ENCODE results near the gene FOXK1.

Gene FOXK1

GRCh38 chr7:4759211-4759610 lies 77.1 kb downstream of the FOXK1 start:
- Histone ChIP-seq H3K36me3 (ENCODE audit: control insufficient read depth, insufficient read depth, low read length) (peaks cover 82% of the 10 kb centered on the region), H3K9ac (ENCODE audit: low read length) (no peak overlapping the region), H3K4me1 (ENCODE audit: control insufficient read depth, insufficient read depth, low read length) (no peaks in the 10 kb centered on the region), H3K4me3 (ENCODE audit: low read depth, low read length) (no peak overlapping the region), H3K9me3 (ENCODE audit: control insufficient read depth, insufficient read depth, low read depth, low read length) (no peaks in the 10 kb centered on the region), H3K27me3 (ENCODE audit: control insufficient read depth, insufficient read depth, low read length) (no peaks in the 10 kb centered on the region), H3K27ac (ENCODE audit: low read depth, low read length) (no peak overlapping the region)

GRCh38 chr7:4760952-4761351 lies 78.9 kb downstream of the FOXK1 start:
- no peaks in the 10 kb centered on the region for H3K9me3 ChIP-seq (ENCODE audit: control insufficient read depth, insufficient read depth, low read depth, low read length)
- no peaks in the 10 kb centered on the region for H3K4me1 ChIP-seq (ENCODE audit: control insufficient read depth, insufficient read depth, low read length)
- H3K4me3 ChIP-seq (ENCODE audit: low read depth, low read length), result no peak overlapping the region
- H3K27ac ChIP-seq (ENCODE audit: low read depth, low read length), result no peak overlapping the region
- peaks cover 67% of the 10 kb centered on the region for H3K36me3 ChIP-seq (ENCODE audit: control insufficient read depth, insufficient read depth, low read length)
- H3K9ac ChIP-seq (ENCODE audit: low read length), result no peak overlapping the region
- H3K27me3 ChIP-seq (ENCODE audit: control insufficient read depth, insufficient read depth, low read length), result no peaks in the 10 kb centered on the region

GRCh38 chr7:4762121-4763055 lies 80.3 kb downstream of the FOXK1 start:
- Histone ChIP-seq H3K4me1 (ENCODE audit: control insufficient read depth, insufficient read depth, low read length) (no peaks in the 10 kb centered on the region), H3K9me3 (ENCODE audit: control insufficient read depth, insufficient read depth, low read depth, low read length) (no peaks in the 10 kb centered on the region), H3K4me3 (ENCODE audit: low read depth, low read length) (no peak overlapping the region), H3K27ac (ENCODE audit: low read depth, low read length) (no peak overlapping the region), H3K9ac (ENCODE audit: low read length) (no peak overlapping the region), H3K36me3 (ENCODE audit: control insufficient read depth, insufficient read depth, low read length) (peaks cover 59% of the 10 kb centered on the region), H3K27me3 (ENCODE audit: control insufficient read depth, insufficient read depth, low read length) (no peaks in the 10 kb centered on the region)

GRCh38 chr7:4763091-4763793 lies 81.1 kb downstream of the FOXK1 start:
- Histone ChIP-seq H3K27ac (ENCODE audit: low read depth, low read length) (no peak overlapping the region), H3K9ac (ENCODE audit: low read length) (no peak overlapping the region), H3K36me3 (ENCODE audit: control insufficient read depth, insufficient read depth, low read length) (peaks cover 52% of the 10 kb centered on the region), H3K9me3 (ENCODE audit: control insufficient read depth, insufficient read depth, low read depth, low read length) (no peaks in the 10 kb centered on the region), H3K4me3 (ENCODE audit: low read depth, low read length) (no peak overlapping the region), H3K4me1 (ENCODE audit: control insufficient read depth, insufficient read depth, low read length) (no peaks in the 10 kb centered on the region), H3K27me3 (ENCODE audit: control insufficient read depth, insufficient read depth, low read length) (no peaks in the 10 kb centered on the region)

DNA sequence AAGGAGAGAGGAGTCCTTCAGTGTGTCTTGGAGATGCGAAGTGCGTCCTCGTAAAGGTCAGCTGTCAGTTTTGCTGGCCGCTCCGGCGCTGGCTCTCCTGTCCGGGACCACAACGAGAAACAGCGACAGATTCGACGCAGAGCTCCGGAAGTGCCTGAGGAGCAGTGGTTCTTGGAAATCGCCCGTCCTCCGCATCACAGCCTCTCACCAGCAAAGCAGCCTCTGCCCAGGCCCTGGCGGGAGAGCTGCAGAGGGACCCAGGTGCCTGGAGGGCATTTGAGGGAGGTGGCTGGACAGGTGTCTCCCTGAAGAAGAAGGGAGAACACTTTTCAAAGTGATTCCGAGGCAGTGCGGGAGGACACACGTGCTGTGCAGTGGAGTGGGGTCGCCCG lies 81.7 kb downstream of the FOXK1 start:
- Histone ChIP-seq H3K4me3 (ENCODE audit: low read depth, low read length) (no peak overlapping the region), H3K9ac (ENCODE audit: low read length) (no peak overlapping the region), H3K4me1 (ENCODE audit: control insufficient read depth, insufficient read depth, low read length) (no peaks in the 10 kb centered on the region), H3K9me3 (ENCODE audit: control insufficient read depth, insufficient read depth, low read depth, low read length) (no peaks in the 10 kb centered on the region), H3K27ac (ENCODE audit: low read depth, low read length) (no peak overlapping the region), H3K36me3 (ENCODE audit: control insufficient read depth, insufficient read depth, low read length) (peaks cover 48% of the 10 kb centered on the region), H3K27me3 (ENCODE audit: control insufficient read depth, insufficient read depth, low read length) (no peaks in the 10 kb centered on the region)

GRCh38 chr7:4764402-4765007 lies 82.4 kb downstream of the FOXK1 start:
- Histone ChIP-seq H3K27ac (ENCODE audit: low read depth, low read length) (no peak overlapping the region), H3K9ac (ENCODE audit: low read length) (no peak overlapping the region), H3K4me3 (ENCODE audit: low read depth, low read length) (no peak overlapping the region), H3K9me3 (ENCODE audit: control insufficient read depth, insufficient read depth, low read depth, low read length) (no peaks in the 10 kb centered on the region), H3K27me3 (ENCODE audit: control insufficient read depth, insufficient read depth, low read length) (no peaks in the 10 kb centered on the region), H3K4me1 (ENCODE audit: control insufficient read depth, insufficient read depth, low read length) (no peaks in the 10 kb centered on the region), H3K36me3 (ENCODE audit: control insufficient read depth, insufficient read depth, low read length) (peaks cover 43% of the 10 kb centered on the region)

DNA sequence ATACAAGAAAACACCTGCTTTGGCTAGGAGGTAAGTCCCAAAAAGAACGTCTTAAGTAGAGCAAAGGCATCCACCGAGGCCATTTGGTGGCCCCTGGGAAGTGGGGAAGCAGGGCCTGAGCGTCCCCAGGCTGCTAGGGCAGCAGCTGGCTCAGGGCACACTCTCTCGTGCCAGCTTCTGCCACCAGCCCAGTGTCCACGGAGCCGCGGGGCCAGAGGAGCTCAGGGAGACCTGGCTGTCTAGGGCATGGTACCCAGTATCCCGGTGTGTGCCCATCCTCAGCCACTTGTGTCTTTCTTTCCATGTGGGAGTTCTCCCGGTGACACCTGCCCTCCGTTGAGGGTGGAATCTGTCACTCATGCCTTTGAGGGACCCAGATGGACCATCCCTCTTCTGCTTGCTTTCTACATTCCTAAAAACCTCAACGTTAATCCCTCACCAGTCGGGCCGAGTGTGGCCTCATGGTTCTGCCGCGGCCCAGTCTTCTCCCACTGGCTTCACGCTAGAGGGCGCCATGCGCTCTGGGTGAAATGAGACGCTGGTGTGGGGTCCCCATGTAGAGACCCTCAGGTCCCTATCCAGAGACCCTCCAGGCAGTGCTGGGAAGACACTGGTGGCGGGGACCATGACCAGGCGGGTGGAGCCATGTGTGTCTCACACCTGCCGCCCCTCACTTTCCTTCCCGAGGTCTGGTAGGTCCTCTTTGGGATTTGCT lies 83.8 kb downstream of the FOXK1 start:
- no peaks in the 10 kb centered on the region for H3K27me3 ChIP-seq (ENCODE audit: control insufficient read depth, insufficient read depth, low read length)
- H3K27ac ChIP-seq (ENCODE audit: low read depth, low read length), result no peak overlapping the region
- H3K36me3 ChIP-seq (ENCODE audit: control insufficient read depth, insufficient read depth, low read length), result peaks cover 34% of the 10 kb centered on the region
- no peaks in the 10 kb centered on the region for H3K4me1 ChIP-seq (ENCODE audit: control insufficient read depth, insufficient read depth, low read length)
- H3K4me3 ChIP-seq (ENCODE audit: low read depth, low read length), result no peak overlapping the region
- no peaks in the 10 kb centered on the region for H3K9me3 ChIP-seq (ENCODE audit: control insufficient read depth, insufficient read depth, low read depth, low read length)
- no peak overlapping the region for H3K9ac ChIP-seq (ENCODE audit: low read length)

DNA sequence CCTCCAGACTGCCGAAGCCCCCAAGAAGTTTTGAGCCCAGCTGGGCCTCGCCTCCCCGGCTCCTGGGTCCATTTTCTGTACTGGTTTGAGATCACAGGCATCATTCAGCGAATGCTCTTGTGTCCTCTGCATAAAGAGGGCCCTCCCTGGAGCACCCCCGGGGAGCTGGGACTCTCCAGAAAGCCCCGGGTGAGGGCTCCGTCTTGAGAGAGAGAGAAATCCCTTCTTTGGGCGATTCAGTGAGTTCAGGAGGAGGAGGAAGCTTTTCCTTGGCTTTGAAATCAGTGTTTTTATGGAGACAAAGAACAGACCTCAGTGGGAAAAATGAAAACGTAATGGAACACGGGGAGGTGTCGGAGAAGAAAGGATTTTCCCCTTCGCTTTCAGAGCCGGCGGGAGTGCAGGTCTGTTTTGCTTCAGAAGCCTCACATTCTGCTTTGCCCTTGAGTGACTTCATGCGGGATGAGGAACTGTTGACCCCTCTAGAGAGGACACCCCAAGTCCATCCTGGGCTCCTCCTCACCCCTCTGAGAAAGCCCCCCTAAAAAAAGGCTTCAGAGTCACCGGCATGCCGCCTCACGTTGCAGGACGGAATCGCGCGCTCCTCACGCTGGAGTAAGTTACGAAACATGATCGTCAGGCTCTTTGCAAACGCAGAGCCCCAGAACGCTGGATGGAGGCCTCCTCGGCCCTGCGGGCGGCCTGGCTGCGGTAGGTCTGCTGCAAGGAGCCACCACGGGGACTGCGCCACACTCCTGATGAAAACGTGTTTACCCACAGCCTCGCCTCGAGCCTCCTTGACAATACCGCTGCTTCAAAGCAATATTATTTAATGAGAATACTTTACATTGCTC lies 84.8 kb downstream of the FOXK1 start:
- no peak overlapping the region for H3K4me3 ChIP-seq (ENCODE audit: low read depth, low read length)
- H3K4me1 ChIP-seq (ENCODE audit: control insufficient read depth, insufficient read depth, low read length), result no peaks in the 10 kb centered on the region
- H3K36me3 ChIP-seq (ENCODE audit: control insufficient read depth, insufficient read depth, low read length), result peaks cover 24% of the 10 kb centered on the region
- no peaks in the 10 kb centered on the region for H3K27me3 ChIP-seq (ENCODE audit: control insufficient read depth, insufficient read depth, low read length)
- no peak overlapping the region for H3K9ac ChIP-seq (ENCODE audit: low read length)
- no peaks in the 10 kb centered on the region for H3K9me3 ChIP-seq (ENCODE audit: control insufficient read depth, insufficient read depth, low read depth, low read length)
- no peak overlapping the region for H3K27ac ChIP-seq (ENCODE audit: low read depth, low read length)

GRCh38 chr7:4768597-4769569 lies 86.8 kb downstream of the FOXK1 start:
- Histone ChIP-seq H3K27ac (ENCODE audit: low read depth, low read length) (no peak overlapping the region), H3K9ac (ENCODE audit: low read length) (no peak overlapping the region), H3K36me3 (ENCODE audit: control insufficient read depth, insufficient read depth, low read length) (peaks cover 5% of the 10 kb centered on the region; the same call in 1 of the 2 replicates)

More at GRCh38 chr7:4768597-4769569, 86.8 kb downstream of the FOXK1 start:
- Histone ChIP-seq H3K4me3 (ENCODE audit: low read depth, low read length) (no peak overlapping the region), H3K27me3 (ENCODE audit: control insufficient read depth, insufficient read depth, low read length) (no peaks in the 10 kb centered on the region), H3K4me1 (ENCODE audit: control insufficient read depth, insufficient read depth, low read length) (no peaks in the 10 kb centered on the region), H3K9me3 (ENCODE audit: control insufficient read depth, insufficient read depth, low read depth, low read length) (no peaks in the 10 kb centered on the region)
